Endothelial cell of umbilical vein (primary cell): ENCODE measurements around the gene DDX56. TPM values are rescaled to one million over a fixed set of nuclear protein-coding genes. Genes with fewer than 3 reads are reported as not detected.

Source experiments
- BruUV-seq: library from RNA; stranded (reverse); fragments of 400-500 nt; replicated peaks from 2 replicates; lab custom pipeline; 2021; lab: Mats Ljungman, UMichigan
- CTCF ChIA-PET: fragments of 300-600, 350-600 bp; sonication (Branson Sonifier 250); formaldehyde crosslinking; loops from one replicate; lab custom pipeline; 2021; ENCODE audit warnings: antibody characterized with exemption, inconsistent platforms; lab: Charles Lee
- POLR2A ChIA-PET: fragments of 300-600, 350-600 bp; sonication (Branson Sonifier 250); formaldehyde crosslinking; loops from one replicate; lab custom pipeline; 2021; ENCODE audit warnings: antibody characterized with exemption, inconsistent platforms; lab: Charles Lee
- DNase-seq: peaks from one replicate; pipeline ENCODE4 v3.0.0-alpha.2; 2011; ENCODE audit warnings: low read depth, low spot score
- FAIRE-seq: peaks from 2 replicates; lab custom pipeline; 2011; peaks lifted over from hg19 to GRCh38; lab: Jason Lieb, UNC
- H2AFZ ChIP-seq: 2 replicates; pipeline ENCODE4 v1.6.0; 2012; ENCODE audit warnings: low read depth, low read length, control low read depth, inconsistent platforms
- H3K27ac ChIP-seq: 2 replicates; pipeline ENCODE4 v1.5.1; 2011; ENCODE audit warnings: low read depth, mild to moderate bottlenecking, control low read depth, low read length, moderate library complexity; ENCODE audit not compliant: insufficient read depth
- H3K27me3 ChIP-seq, 2 experiments: 2 replicates each; pipeline versions ENCODE4 v1.6.0 to v1.6.1; 2011; ENCODE audit warnings: low read length in 2 of 2, mixed read lengths in 1 of 2; ENCODE audit not compliant: control insufficient read depth in 2 of 2, insufficient read depth in 2 of 2
- H3K36me3 ChIP-seq, 2 experiments: 2 replicates in 1 of 2; 3 replicates in 1 of 2; pipeline ENCODE4 v1.5.1; 2011; ENCODE audit warnings: low read length in 2 of 2, mild to moderate bottlenecking in 1 of 2, moderate library complexity in 1 of 2; ENCODE audit not compliant: control insufficient read depth in 2 of 2, insufficient read depth in 2 of 2; ENCODE audit errors: extremely low read depth in 1 of 2
- H3K4me1 ChIP-seq: 3 replicates; pipeline ENCODE4 v1.5.1; 2011; ENCODE audit warnings: mild to moderate bottlenecking, low read length; ENCODE audit not compliant: control insufficient read depth, insufficient read depth; ENCODE audit errors: extremely low read depth
- H3K4me2 ChIP-seq: 2 replicates; pipeline ENCODE4 v1.6.1; 2011; ENCODE audit warnings: low read length, control low read depth, mixed read lengths; ENCODE audit not compliant: insufficient read depth
- H3K4me3 ChIP-seq, 3 experiments: fragments of 200-600 bp in 1 of 3; sonication (generic), shearing (Covaris generic) in 1 of 3; replicated peaks in 1 of 3; 2 replicates each; pipeline ENCODE4 v1.5.1; 2011 to 2016; ENCODE audit warnings: control low read depth in 3 of 3, low read length in 3 of 3, mild to moderate bottlenecking in 2 of 3, inconsistent platforms in 1 of 3, low read depth in 1 of 3, moderate library complexity in 1 of 3; ENCODE audit not compliant: insufficient read depth in 1 of 3
- H3K79me2 ChIP-seq: 2 replicates; pipeline ENCODE4 v1.6.0; 2012; ENCODE audit warnings: low read length, inconsistent platforms; ENCODE audit not compliant: control insufficient read depth, insufficient read depth
- H3K9ac ChIP-seq: replicated peaks from 2 replicates; pipeline ENCODE3; 2011; ENCODE audit warnings: low read length, control low read depth; ENCODE audit not compliant: insufficient read depth; ENCODE audit errors: extremely low read depth
- H3K9me1 ChIP-seq: replicated peaks from 3 replicates; pipeline ENCODE4 v1.6.0; 2011; ENCODE audit warnings: mild to moderate bottlenecking, low read length; ENCODE audit not compliant: control insufficient read depth, insufficient read depth; ENCODE audit errors: extremely low read depth
- H3K9me3 ChIP-seq: replicated peaks from 2 replicates; pipeline ENCODE4 v1.5.1; 2012; ENCODE audit warnings: low read length, inconsistent platforms; ENCODE audit not compliant: control insufficient read depth, insufficient read depth
- H4K20me1 ChIP-seq: replicated peaks from 2 replicates; pipeline ENCODE3; 2011; ENCODE audit warnings: mild to moderate bottlenecking, low read length; ENCODE audit not compliant: control insufficient read depth, insufficient read depth; ENCODE audit errors: extremely low read depth
- CTCF ChIP-seq, 2 donors: IDR thresholded peaks; 1 replicate in 1 of 2; 2 replicates in 1 of 2; pipeline ENCODE4 v1.5.1; 2011; ENCODE audit warnings: low read length in 2 of 2, mild to moderate bottlenecking in 2 of 2, moderate library complexity in 2 of 2, control low read depth in 1 of 2, inconsistent platforms in 1 of 2, low read depth in 1 of 2; ENCODE audit not compliant: insufficient read depth in 1 of 2; ENCODE audit errors: extremely low read depth in 1 of 2
- EZH2 ChIP-seq: IDR thresholded peaks from 2 replicates; pipeline ENCODE4 v1.6.1; 2012; ENCODE audit warnings: borderline replicate concordance, low read depth, mild to moderate bottlenecking, moderate library complexity, low read length, inconsistent platforms; ENCODE audit not compliant: severe bottlenecking
- FOS ChIP-seq: IDR thresholded peaks from 2 replicates; pipeline ENCODE4 v1.6.1; 2011; ENCODE audit warnings: mild to moderate bottlenecking, low read length, moderate library complexity, borderline replicate concordance; ENCODE audit not compliant: insufficient read depth
- GATA2 ChIP-seq: IDR thresholded peaks from 2 replicates; pipeline ENCODE4 v1.7.0; 2011; ENCODE audit warnings: low read depth, mild to moderate bottlenecking, moderate library complexity, mixed read lengths, low read length; ENCODE audit not compliant: insufficient read length, insufficient read depth
- JUN ChIP-seq: IDR thresholded peaks from 2 replicates; pipeline ENCODE4 v1.6.1; 2011; ENCODE audit warnings: borderline replicate concordance, low read depth; ENCODE audit not compliant: insufficient read length, insufficient read depth
- MAX ChIP-seq: IDR thresholded peaks from 2 replicates; pipeline ENCODE4 v1.6.1; 2011; ENCODE audit not compliant: insufficient read depth, insufficient read length
- MYC ChIP-seq: IDR thresholded peaks from one replicate; pipeline ENCODE4 v1.6.1; 2011; ENCODE audit warnings: mild to moderate bottlenecking, low read depth, low read length
- POLR2A ChIP-seq: IDR thresholded peaks from 2 replicates; pipeline ENCODE4 v1.6.1; 2012; ENCODE audit warnings: low read depth, mild to moderate bottlenecking, control low read depth, low read length
- POLR2AphosphoS5 ChIP-seq: IDR thresholded peaks from 2 replicates; pipeline ENCODE4 v1.6.1; 2012; ENCODE audit warnings: low read depth, mild to moderate bottlenecking, control low read depth, low read length, moderate library complexity; ENCODE audit not compliant: insufficient read depth
- dilution Hi-C: fragments of 300-500 bp; cut with MboI; formaldehyde crosslinking; loops from one replicate; pipeline ENCODE4 v1.15.0; 2019; ENCODE audit warnings: low sequenced_read_pairs; ENCODE audit not compliant: extremely low pct_ligation_motif_present
- intact Hi-C: fragments of 100-400 bp; cut with micrococcal nuclease; formaldehyde crosslinking; loops from one replicate; pipeline ENCODE4 v1.10.0; 2022
- polyA plus RNA-seq, 4 experiments: library from polyadenylated mRNA; depleted of rRNA in 3 of 4; stranded (reverse) in 3 of 4; unstranded in 1 of 4; fragments of >200 nt; gene quantifications; 2 replicates each; pipeline versions ENCODE4 v1.2.1 to v1.2.3, GENCODE V29; 2011 to 2012; ENCODE audit warnings: missing spikeins in 1 of 4
- total RNA-seq: library from RNA; stranded (reverse); gene quantifications from 2 replicates; pipeline ENCODE4 v1.2.3, GENCODE V29; 2021

DDX56 gene
- total and polyA plus RNA-seq, 2 donors (not counting 3 experiments of a cell fraction or from before 2014, with no cell fraction given): 94.7 to 96.6 TPM

DNA sequence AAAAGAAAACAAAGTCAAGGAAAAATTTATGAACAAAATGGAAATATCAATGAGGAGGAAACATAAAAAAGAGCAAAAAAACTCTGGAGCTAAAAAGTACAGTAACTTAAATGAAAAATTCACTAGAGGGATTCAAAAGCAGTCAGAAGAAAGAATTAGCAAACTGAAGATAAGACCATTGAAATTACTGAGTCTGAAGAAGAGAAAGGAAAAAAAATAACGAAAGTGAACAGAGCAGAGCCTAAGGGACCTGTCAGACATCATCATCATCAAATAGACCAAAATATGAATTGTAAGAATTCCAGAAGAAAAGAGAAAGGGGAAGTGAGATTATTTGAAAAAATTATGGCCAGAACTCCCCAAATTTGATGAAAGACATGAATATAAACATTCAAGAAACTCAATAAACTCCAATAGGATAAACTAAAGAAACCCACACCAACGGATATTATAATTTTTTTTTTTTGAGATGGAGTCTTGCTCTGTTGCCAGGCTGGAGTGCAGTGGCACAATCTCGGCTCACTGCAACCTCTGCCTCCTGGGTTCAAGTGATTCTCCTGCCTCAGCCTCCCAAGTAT, 48.8 kb downstream of the DDX56 start:
- no peaks in the 10 kb centered on the region for H3K36me3 ChIP-seq
- no peaks in the 10 kb centered on the region for H3K9me3 ChIP-seq
- H3K4me2 ChIP-seq: no peak overlapping the region
- no peak overlapping the region for H3K27ac ChIP-seq
- no peaks in the 10 kb centered on the region for H3K79me2 ChIP-seq
- intact Hi-C loops (no loop called here), dilution Hi-C loops (no loop called here)
- H3K9me1 ChIP-seq: no peaks in the 10 kb centered on the region
- peaks cover 6 to 8% of the 10 kb centered on the region in 2 experiments for H3K27me3 ChIP-seq
- TF ChIP-seq FOS (no peak), GATA2 (no peak), POLR2AphosphoS5 (no peak), MYC (no peak)
- no peak overlapping the region for H3K9ac ChIP-seq
- CTCF ChIA-PET: interaction anchor here (1.5 to 2.8 kb wide), 2 partner anchors 11 to 41 kb away, joined by 3 to 18 read pairs; no protein-coding TSS in a partner anchor
- BruUV-seq: no TSS peak
- H3K4me1 ChIP-seq: no peaks in the 10 kb centered on the region
- FAIRE-seq (no peak), DNase-seq (no peak)
- POLR2A ChIA-PET: no interaction called here
- H3K4me3 ChIP-seq: no peak overlapping the region
- H4K20me1 ChIP-seq: no peaks in the 10 kb centered on the region
- H2AFZ ChIP-seq: no peak overlapping the region

DNA sequence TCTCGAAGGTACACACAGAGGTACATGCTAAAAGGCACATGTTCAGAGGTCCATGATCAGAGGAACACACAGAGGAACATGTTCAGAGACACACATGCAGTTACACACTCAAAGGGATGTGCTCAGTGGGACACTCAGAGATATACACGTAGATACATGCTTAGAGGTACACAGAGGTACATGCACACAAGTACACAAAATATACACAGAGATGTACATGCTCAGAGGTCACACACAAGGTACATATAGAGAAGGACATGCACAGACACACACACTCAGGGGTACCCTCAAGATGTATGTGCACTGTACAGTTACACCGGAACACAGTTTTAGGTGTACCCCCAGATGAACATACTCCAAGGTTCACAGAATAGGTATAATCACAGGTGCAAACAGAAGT, 51.4 kb downstream of the DDX56 start:
- Histone ChIP-seq H3K79me2 (no peaks in the 10 kb centered on the region), H3K9me1 (no peaks in the 10 kb centered on the region), H3K4me2 (no peak overlapping the region), H2AFZ (no peak overlapping the region), H3K36me3 (no peaks in the 10 kb centered on the region), H4K20me1 (no peaks in the 10 kb centered on the region), H3K9ac (no peak overlapping the region), H3K27ac (no peak overlapping the region), H3K4me3 (no peak overlapping the region), H3K9me3 (no peaks in the 10 kb centered on the region), H3K27me3 (peaks cover 6 to 8% of the 10 kb centered on the region in 2 experiments), H3K4me1 (no peaks in the 10 kb centered on the region)
- FAIRE-seq (no peak), DNase-seq (no peak)
- TF ChIP-seq JUN (no peak), MAX (no peak), POLR2AphosphoS5 (no peak), CTCF (IDR thresholded peaks at IDR 0.05; ENCODE audit: extremely low read depth in 1 of 2, insufficient read depth in 1 of 2, low read depth in 1 of 2, low read length in 2 of 2) (no peak), FOS (no peak), POLR2A (no peak), MYC (no peak), GATA2 (no peak), EZH2 (no peak)
- no TSS peak for BruUV-seq
- intact Hi-C loops (no loop called here), dilution Hi-C loops (no loop called here)
- CTCF ChIA-PET: interaction anchor here (2.8 kb wide), 1 partner anchor 14 kb away, joined by 18 read pairs; no protein-coding TSS in a partner anchor
- POLR2A ChIA-PET: no interaction called here
